SK-N-SH treated with all-trans-retinoic acid at 6 μM for 48 hours (cell line): ENCODE results near the gene ASAH2.

Source experiments
- ARNTL ChIP-seq: fragments of 450-650 bp; formaldehyde crosslinking; IDR thresholded peaks from 2 replicates; pipeline ENCODE4 v1.5.0; 2020; ENCODE audit warnings: low read depth, mild to moderate bottlenecking, moderate library complexity, borderline replicate concordance
- CSDC2 ChIP-seq: fragments of 250-450 bp; sonication (Bioruptor Pico); IDR thresholded peaks from 2 replicates; pipeline ENCODE4 v1.5.0; 2020; ENCODE audit warnings: mild to moderate bottlenecking, moderate library complexity
- ISL1 ChIP-seq: fragments of 250-450 bp; sonication (Bioruptor Pico); IDR thresholded peaks from 2 replicates; pipeline ENCODE4 v2.1.2; 2022; ENCODE audit warnings: mild to moderate bottlenecking, moderate library complexity
- SNAI2 ChIP-seq: fragments of 250-450 bp; sonication (Bioruptor Pico); IDR thresholded peaks from 2 replicates; pipeline ENCODE4 v1.5.0; 2020; ENCODE audit warnings: mild to moderate bottlenecking, moderate library complexity
- TOX ChIP-seq: fragments of 250-450 bp; sonication (Bioruptor Pico); IDR thresholded peaks from 2 replicates; pipeline ENCODE4 v1.8.0; 2021; ENCODE audit warnings: mild to moderate bottlenecking, moderate library complexity, borderline replicate concordance
- ZC3H10 ChIP-seq: fragments of 250-450 bp; sonication (Bioruptor Pico); IDR thresholded peaks from 2 replicates; pipeline ENCODE4 v1.5.1; 2021; ENCODE audit warnings: mild to moderate bottlenecking, moderate library complexity
- ZFP3 ChIP-seq: fragments of 250-450 bp; sonication (Bioruptor Pico); IDR thresholded peaks from 2 replicates; pipeline ENCODE4 v1.5.0; 2020; ENCODE audit warnings: mild to moderate bottlenecking, moderate library complexity
- TF ChIP-seq, protein P1 (sequence below): fragments of 250-450 bp; sonication (Bioruptor Pico); IDR thresholded peaks from 2 replicates; pipeline ENCODE4 v1.8.0; 2020; ENCODE audit warnings: mild to moderate bottlenecking, moderate library complexity, borderline replicate concordance

DNA sequence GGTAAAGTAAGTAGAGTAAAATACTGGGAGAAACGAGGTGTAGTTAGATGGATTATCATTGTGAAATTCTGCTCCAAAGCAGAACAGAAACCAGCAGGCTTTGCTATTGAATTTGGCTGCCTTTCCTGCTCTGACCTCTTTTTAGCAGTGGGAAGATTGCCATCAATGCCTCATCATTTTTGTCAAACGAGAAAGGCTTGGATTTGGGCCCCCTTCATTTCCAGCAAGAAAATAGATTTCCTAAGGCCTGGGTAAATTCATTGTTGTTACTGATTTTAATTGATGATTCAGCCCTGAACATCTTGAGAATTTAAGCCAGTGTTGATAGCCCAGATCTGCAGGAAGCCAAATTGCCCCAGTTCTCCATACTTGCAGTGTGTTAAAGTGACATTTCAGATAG is 35.2 kb upstream of the ASAH2 start:
- TF ChIP-seq CSDC2 (no peak), TOX (CRISPR knock-in tag) (no peak), ZFP3 (CRISPR knock-in tag) (no peak), ARNTL (CRISPR knock-in tag) (no peak), SNAI2 (CRISPR knock-in tag) (no peak), ZC3H10 (CRISPR knock-in tag) (no peak), ISL1 (CRISPR knock-in tag) (peak; percentile 52)
- TF ChIP-seq, protein P1, sequence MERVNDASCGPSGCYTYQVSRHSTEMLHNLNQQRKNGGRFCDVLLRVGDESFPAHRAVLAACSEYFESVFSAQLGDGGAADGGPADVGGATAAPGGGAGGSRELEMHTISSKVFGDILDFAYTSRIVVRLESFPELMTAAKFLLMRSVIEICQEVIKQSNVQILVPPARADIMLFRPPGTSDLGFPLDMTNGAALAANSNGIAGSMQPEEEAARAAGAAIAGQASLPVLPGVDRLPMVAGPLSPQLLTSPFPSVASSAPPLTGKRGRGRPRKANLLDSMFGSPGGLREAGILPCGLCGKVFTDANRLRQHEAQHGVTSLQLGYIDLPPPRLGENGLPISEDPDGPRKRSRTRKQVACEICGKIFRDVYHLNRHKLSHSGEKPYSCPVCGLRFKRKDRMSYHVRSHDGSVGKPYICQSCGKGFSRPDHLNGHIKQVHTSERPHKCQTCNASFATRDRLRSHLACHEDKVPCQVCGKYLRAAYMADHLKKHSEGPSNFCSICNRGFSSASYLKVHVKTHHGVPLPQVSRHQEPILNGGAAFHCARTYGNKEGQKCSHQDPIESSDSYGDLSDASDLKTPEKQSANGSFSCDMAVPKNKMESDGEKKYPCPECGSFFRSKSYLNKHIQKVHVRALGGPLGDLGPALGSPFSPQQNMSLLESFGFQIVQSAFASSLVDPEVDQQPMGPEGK (CRISPR knock-in tag) = no peak
